GM12878 (cell line): ENCODE data around the gene CACYBP. TPM values are rescaled to one million over a fixed set of nuclear protein-coding genes. Genes with fewer than 3 reads are reported as not detected.

Source experiments
- ATAC-seq: fragments of 200-7000 bp; cut with Tn5 transposase; 3 replicates; pipeline ENCODE4 v1.9.1; 2020; ENCODE audit warnings: mild to moderate bottlenecking, moderate library complexity
- BruUV-seq: library from RNA; stranded (reverse); fragments of 400-500 nt; replicated peaks from 2 replicates; lab custom pipeline; 2021; lab: Mats Ljungman, UMichigan
- CTCF ChIA-PET: fragments of 300-600 bp; sonication (Branson Sonifier 250); formaldehyde crosslinking; extraction: SDS; loops from one replicate; lab custom pipeline; 2021; ENCODE audit warnings: inconsistent platforms; lab: Yijun Ruan, JAX
- POLR2A ChIA-PET: fragments of 350-600 bp; formaldehyde crosslinking; extraction: SDS; loops from one replicate; lab custom pipeline; 2021; ENCODE audit warnings: inconsistent platforms; lab: Charles Lee
- RAD21 ChIA-PET: fragments of 300-600 bp; sonication (Branson Sonifier 250); formaldehyde crosslinking; loops from one replicate; lab custom pipeline; 2023; ENCODE audit warnings: antibody characterized with exemption; ENCODE audit not compliant: unreplicated experiment; lab: Charles Lee
- SMC1A ChIA-PET: fragments of 300-600 bp; sonication (Branson Sonifier 250); formaldehyde crosslinking; loops from one replicate; lab custom pipeline; 2023; ENCODE audit not compliant: unreplicated experiment, uncharacterized antibody; lab: Charles Lee
- DNase-seq: peaks from one replicate; pipeline ENCODE4 v3.0.0-alpha.2; 2011; ENCODE audit warnings: low read depth, low spot score
- FAIRE-seq: peaks from 3 replicates; lab custom pipeline; 2011; peaks lifted over from hg19 to GRCh38; lab: Jason Lieb, UNC
- H2AFZ ChIP-seq: 2 replicates; pipeline ENCODE4 v1.6.0; 2011; ENCODE audit warnings: low read depth, low read length, control low read depth; ENCODE audit not compliant: control insufficient read depth
- H3K27ac ChIP-seq: 2 replicates; pipeline ENCODE4 v1.5.1; 2011; ENCODE audit warnings: control low read depth; ENCODE audit not compliant: control insufficient read depth, insufficient read depth
- H3K27me3 ChIP-seq, 2 experiments: replicated peaks in 1 of 2; 2 replicates each; pipeline versions ENCODE4 v1.6.0 to v1.6.1; 2011; ENCODE audit warnings: low read length in 1 of 2; ENCODE audit not compliant: control insufficient read depth in 2 of 2, insufficient read depth in 2 of 2
- H3K36me3 ChIP-seq, 2 experiments: 2 replicates each; pipeline ENCODE4 v1.5.1; 2011; ENCODE audit warnings: low read length in 1 of 2; ENCODE audit not compliant: control insufficient read depth in 2 of 2, insufficient read depth in 2 of 2
- H3K4me1 ChIP-seq: 2 replicates; pipeline ENCODE4 v1.6.1; 2011; ENCODE audit warnings: mild to moderate bottlenecking, low read length, moderate library complexity, mixed read lengths; ENCODE audit not compliant: control insufficient read depth, insufficient read depth
- H3K4me2 ChIP-seq: 2 replicates; pipeline ENCODE4 v1.6.0; 2011; ENCODE audit warnings: control low read depth; ENCODE audit not compliant: control insufficient read depth, insufficient read depth
- H3K4me3 ChIP-seq: fragments of 200-600 bp; sonication (generic); 2 replicates; pipeline ENCODE4 v1.5.1; 2016
- H3K79me2 ChIP-seq: 2 replicates; pipeline ENCODE4 v1.6.0; 2011; ENCODE audit warnings: low read length; ENCODE audit not compliant: control insufficient read depth, insufficient read depth
- H3K9ac ChIP-seq: 2 replicates; pipeline ENCODE4 v1.8.0; 2011; ENCODE audit warnings: low read length, control low read depth, mixed read lengths; ENCODE audit not compliant: control insufficient read depth, insufficient read depth
- H3K9me3 ChIP-seq: replicated peaks from 3 replicates; pipeline ENCODE4 v1.5.1; 2011; ENCODE audit warnings: mild to moderate bottlenecking, low read length; ENCODE audit not compliant: control insufficient read depth, insufficient read depth
- H4K20me1 ChIP-seq: 2 replicates; pipeline ENCODE4 v1.6.0; 2011; ENCODE audit not compliant: control insufficient read depth, insufficient read depth
- BMI1 ChIP-seq: fragments of 450-650 bp; IDR thresholded peaks from 2 replicates; pipeline ENCODE4 v1.6.1; 2016; ENCODE audit warnings: mild to moderate bottlenecking, moderate library complexity, borderline replicate concordance
- EP300 ChIP-seq, 2 experiments: fragments of 150-350 bp in 1 of 2; IDR thresholded peaks; 2 replicates each; pipeline ENCODE4 v1.6.1; 2011 to 2012; ENCODE audit warnings: low read depth in 2 of 2, low read length in 2 of 2, borderline replicate concordance in 1 of 2, improper control_type of control experiment in 1 of 2, inconsistent platforms in 1 of 2; ENCODE audit not compliant: control insufficient read depth in 1 of 2
- NFXL1 ChIP-seq: fragments of 450-650 bp; IDR thresholded peaks from 2 replicates; pipeline ENCODE4 v1.6.1; 2017; ENCODE audit warnings: antibody characterized with exemption, mild to moderate bottlenecking, borderline replicate concordance
- NR2C2 ChIP-seq: IDR thresholded peaks from 2 replicates; pipeline ENCODE4 v1.6.1; 2011; ENCODE audit warnings: borderline replicate concordance, low read depth; ENCODE audit not compliant: control insufficient read depth, insufficient read length
- POU2F2 ChIP-seq: IDR thresholded peaks from 3 replicates; pipeline ENCODE4 v1.6.1; 2011; ENCODE audit warnings: low read depth, mild to moderate bottlenecking, low read length, borderline replicate concordance
- RB1 ChIP-seq: fragments of 450-650 bp; formaldehyde crosslinking; IDR thresholded peaks from 2 replicates; pipeline ENCODE4 v1.6.1; 2017; ENCODE audit warnings: mild to moderate bottlenecking, borderline replicate concordance
- RBBP5 ChIP-seq: fragments of 200-600 bp; sonication (generic); conservative IDR thresholded peaks from 2 replicates; pipeline ENCODE4 v1.6.1; 2016
- RFX5 ChIP-seq: IDR thresholded peaks from 2 replicates; pipeline ENCODE4 v1.6.1; 2011; ENCODE audit warnings: low read depth, low read length, improper control_type of control experiment
- SMAD5 ChIP-seq: IDR thresholded peaks from 2 replicates; pipeline ENCODE4 v1.6.1; 2016; ENCODE audit warnings: antibody characterized with exemption, low read depth
- SP1 ChIP-seq: IDR thresholded peaks from one replicate; pipeline ENCODE4 v1.6.1; 2011; ENCODE audit warnings: low read depth, low read length
- SRF ChIP-seq, 2 experiments: IDR thresholded peaks; 2 replicates each; pipeline ENCODE4 v1.6.1; 2011; ENCODE audit warnings: low read depth in 2 of 2, low read length in 2 of 2, mild to moderate bottlenecking in 1 of 2, moderate library complexity in 1 of 2
- STAT3 ChIP-seq: IDR thresholded peaks from 2 replicates; pipeline ENCODE4 v1.6.1; 2011; ENCODE audit warnings: low read depth, low read length, improper control_type of control experiment
- TAF1 ChIP-seq: IDR thresholded peaks from 2 replicates; pipeline ENCODE4 v1.6.1; 2011; ENCODE audit warnings: mild to moderate bottlenecking, low read depth, low read length, borderline replicate concordance
- TCF3 ChIP-seq: IDR thresholded peaks from 2 replicates; pipeline ENCODE4 v1.6.1; 2012; ENCODE audit warnings: low read depth, mild to moderate bottlenecking, low read length, borderline replicate concordance; ENCODE audit not compliant: insufficient read depth
- ZNF622 ChIP-seq: fragments of 450-650 bp; IDR thresholded peaks from 2 replicates; pipeline ENCODE4 v1.6.1; 2017; ENCODE audit warnings: mild to moderate bottlenecking, inconsistent platforms
- WGBS: methylation state at CpG from one replicate; pipeline ENCODE4 v1.1.6; 2016; ENCODE audit warnings: low lambda C conversion rate; ENCODE audit not compliant: insufficient replicate concordance, insufficient coverage; ENCODE audit errors: missing lambda C conversion rate; 5-methylcytosine and 5-hydroxymethylcytosine counted together
- in situ Hi-C: fragments of 300-500 bp; cut with MboI; formaldehyde crosslinking; loops from 9 replicates; pipeline ENCODE4 v1.14.3; 2018; ENCODE audit warnings: mixed read lengths
- intact Hi-C: fragments of 100-400 bp; cut with micrococcal nuclease; formaldehyde crosslinking; loops from one replicate; pipeline ENCODE4 v1.14.2; 2022; ENCODE audit not compliant: unreplicated experiment
- polyA plus RNA-seq, 11 experiments: library from polyadenylated mRNA; depleted of rRNA in 4 of 11; unstranded in 6 of 11; stranded (reverse) in 5 of 11; fragments of >200 nt; fragmentation: Nextera tagmentation in 4 of 11; fragmentation: Illumina TruSeq in 1 of 11; extraction: Ambion mirVana in 4 of 11; extraction: Trizol in 1 of 11; gene quantifications; 1 replicate in 1 of 11; 2 replicates in 10 of 11; pipeline versions ENCODE4 v1.2.1 to v1.2.3, GENCODE V29; 2011 to 2016; ENCODE audit warnings: inconsistent platforms in 2 of 11, missing spikeins in 2 of 11, low read depth in 1 of 11
- total RNA-seq, 4 experiments: library from RNA; depleted of rRNA in 3 of 4; stranded (reverse); fragments of >200 nt in 3 of 4; fragmentation: Illumina TruSeq in 1 of 4; extraction: Trizol in 1 of 4; gene quantifications; 2 replicates each; pipeline versions ENCODE4 v1.2.1 to v1.2.3, GENCODE V29; 2013 to 2021
- TF ChIP-seq, protein P1 (sequence below): fragments of 450-650 bp; IDR thresholded peaks from 2 replicates; pipeline ENCODE4 v1.6.1; 2018; ENCODE audit warnings: borderline replicate concordance, mild to moderate bottlenecking; ENCODE audit not compliant: partially characterized antibody
- TF ChIP-seq, protein P2 (sequence below): fragments of 150-350 bp; IDR thresholded peaks from 2 replicates; pipeline ENCODE4 v1.6.1; 2014; ENCODE audit warnings: mild to moderate bottlenecking, low read depth, low read length
- TF ChIP-seq, protein P3 (sequence below): IDR thresholded peaks from 2 replicates; pipeline ENCODE4 v1.6.1; 2012; ENCODE audit warnings: mild to moderate bottlenecking, low read depth, low read length

CACYBP gene
- total and polyA plus RNA-seq, 10 of the 15 experiments (the other 5 are each of a cell fraction or from before 2014, with no cell fraction given) = 77.7 to 488 (median 218) TPM

DNA sequence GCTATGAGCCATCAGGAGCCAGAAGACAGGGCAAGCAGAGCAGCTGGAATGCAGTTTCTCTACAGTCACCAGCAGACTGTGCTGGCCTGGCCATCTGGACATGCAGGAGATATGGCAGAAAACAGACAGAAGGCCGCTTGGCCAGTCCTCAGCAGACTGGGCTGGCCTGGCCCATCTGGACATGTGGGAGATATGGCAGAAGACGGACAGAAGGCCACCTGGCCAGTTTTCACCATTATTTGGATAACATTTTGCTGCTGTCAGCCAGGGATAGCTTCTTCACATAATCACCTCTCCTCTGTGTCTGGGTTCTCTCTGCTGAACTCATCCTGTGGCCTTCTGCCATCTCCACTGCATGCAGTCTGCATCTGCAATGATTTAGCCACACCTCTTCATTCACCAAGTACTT lies 25.0 kb upstream of the CACYBP start:
- in situ Hi-C loops = no loop called here
- FAIRE-seq = no peak
- WGBS = 100% methylated on average over 2 of the region's 2 CpGs

More for the DNA sequence above, 25.0 kb upstream of the CACYBP start:
- H2AFZ ChIP-seq = no peak overlapping the region
- H3K36me3 ChIP-seq = peaks cover 1 to 26% of the 10 kb centered on the region in 2 experiments
- no peak for TF ChIP-seq SRF (IDR thresholded peaks at IDR 0.05; ENCODE audit: low read depth in 2 of 2, low read length in 2 of 2)
- TF ChIP-seq, protein P1, sequence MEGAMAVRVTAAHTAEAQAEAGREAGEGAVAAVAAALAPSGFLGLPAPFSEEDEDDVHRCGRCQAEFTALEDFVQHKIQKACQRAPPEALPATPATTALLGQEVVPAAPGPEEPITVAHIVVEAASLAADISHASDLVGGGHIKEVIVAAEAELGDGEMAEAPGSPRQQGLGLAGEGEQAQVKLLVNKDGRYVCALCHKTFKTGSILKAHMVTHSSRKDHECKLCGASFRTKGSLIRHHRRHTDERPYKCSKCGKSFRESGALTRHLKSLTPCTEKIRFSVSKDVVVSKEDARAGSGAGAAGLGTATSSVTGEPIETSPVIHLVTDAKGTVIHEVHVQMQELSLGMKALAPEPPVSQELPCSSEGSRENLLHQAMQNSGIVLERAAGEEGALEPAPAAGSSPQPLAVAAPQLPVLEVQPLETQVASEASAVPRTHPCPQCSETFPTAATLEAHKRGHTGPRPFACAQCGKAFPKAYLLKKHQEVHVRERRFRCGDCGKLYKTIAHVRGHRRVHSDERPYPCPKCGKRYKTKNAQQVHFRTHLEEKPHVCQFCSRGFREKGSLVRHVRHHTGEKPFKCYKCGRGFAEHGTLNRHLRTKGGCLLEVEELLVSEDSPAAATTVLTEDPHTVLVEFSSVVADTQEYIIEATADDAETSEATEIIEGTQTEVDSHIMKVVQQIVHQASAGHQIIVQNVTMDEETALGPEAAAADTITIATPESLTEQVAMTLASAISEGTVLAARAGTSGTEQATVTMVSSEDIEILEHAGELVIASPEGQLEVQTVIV = no peak
- TF ChIP-seq STAT3 = no peak
- TF ChIP-seq, protein P2, sequence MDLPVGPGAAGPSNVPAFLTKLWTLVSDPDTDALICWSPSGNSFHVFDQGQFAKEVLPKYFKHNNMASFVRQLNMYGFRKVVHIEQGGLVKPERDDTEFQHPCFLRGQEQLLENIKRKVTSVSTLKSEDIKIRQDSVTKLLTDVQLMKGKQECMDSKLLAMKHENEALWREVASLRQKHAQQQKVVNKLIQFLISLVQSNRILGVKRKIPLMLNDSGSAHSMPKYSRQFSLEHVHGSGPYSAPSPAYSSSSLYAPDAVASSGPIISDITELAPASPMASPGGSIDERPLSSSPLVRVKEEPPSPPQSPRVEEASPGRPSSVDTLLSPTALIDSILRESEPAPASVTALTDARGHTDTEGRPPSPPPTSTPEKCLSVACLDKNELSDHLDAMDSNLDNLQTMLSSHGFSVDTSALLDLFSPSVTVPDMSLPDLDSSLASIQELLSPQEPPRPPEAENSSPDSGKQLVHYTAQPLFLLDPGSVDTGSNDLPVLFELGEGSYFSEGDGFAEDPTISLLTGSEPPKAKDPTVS = no peak
- TF ChIP-seq TAF1 = no peak
- no peak for TF ChIP-seq RBBP5
- TF ChIP-seq RB1 = no peak
- TF ChIP-seq NR2C2 = no peak
- no peak for TF ChIP-seq TCF3
- no peak for TF ChIP-seq ZNF622
- TF ChIP-seq, protein P3, sequence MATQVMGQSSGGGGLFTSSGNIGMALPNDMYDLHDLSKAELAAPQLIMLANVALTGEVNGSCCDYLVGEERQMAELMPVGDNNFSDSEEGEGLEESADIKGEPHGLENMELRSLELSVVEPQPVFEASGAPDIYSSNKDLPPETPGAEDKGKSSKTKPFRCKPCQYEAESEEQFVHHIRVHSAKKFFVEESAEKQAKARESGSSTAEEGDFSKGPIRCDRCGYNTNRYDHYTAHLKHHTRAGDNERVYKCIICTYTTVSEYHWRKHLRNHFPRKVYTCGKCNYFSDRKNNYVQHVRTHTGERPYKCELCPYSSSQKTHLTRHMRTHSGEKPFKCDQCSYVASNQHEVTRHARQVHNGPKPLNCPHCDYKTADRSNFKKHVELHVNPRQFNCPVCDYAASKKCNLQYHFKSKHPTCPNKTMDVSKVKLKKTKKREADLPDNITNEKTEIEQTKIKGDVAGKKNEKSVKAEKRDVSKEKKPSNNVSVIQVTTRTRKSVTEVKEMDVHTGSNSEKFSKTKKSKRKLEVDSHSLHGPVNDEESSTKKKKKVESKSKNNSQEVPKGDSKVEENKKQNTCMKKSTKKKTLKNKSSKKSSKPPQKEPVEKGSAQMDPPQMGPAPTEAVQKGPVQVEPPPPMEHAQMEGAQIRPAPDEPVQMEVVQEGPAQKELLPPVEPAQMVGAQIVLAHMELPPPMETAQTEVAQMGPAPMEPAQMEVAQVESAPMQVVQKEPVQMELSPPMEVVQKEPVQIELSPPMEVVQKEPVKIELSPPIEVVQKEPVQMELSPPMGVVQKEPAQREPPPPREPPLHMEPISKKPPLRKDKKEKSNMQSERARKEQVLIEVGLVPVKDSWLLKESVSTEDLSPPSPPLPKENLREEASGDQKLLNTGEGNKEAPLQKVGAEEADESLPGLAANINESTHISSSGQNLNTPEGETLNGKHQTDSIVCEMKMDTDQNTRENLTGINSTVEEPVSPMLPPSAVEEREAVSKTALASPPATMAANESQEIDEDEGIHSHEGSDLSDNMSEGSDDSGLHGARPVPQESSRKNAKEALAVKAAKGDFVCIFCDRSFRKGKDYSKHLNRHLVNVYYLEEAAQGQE = no peak
- no peak for TF ChIP-seq POU2F2
- no peak for TF ChIP-seq EP300 (IDR thresholded peaks at IDR 0.05; ENCODE audit: borderline replicate concordance in 1 of 2, control insufficient read depth in 1 of 2, low read depth in 2 of 2, low read length in 2 of 2)
- TF ChIP-seq NFXL1 = no peak
- TF ChIP-seq SMAD5 = no peak
- TF ChIP-seq SP1 = no peak
- TF ChIP-seq BMI1 = no peak
- no peak for TF ChIP-seq RFX5
- H3K4me1 ChIP-seq = peaks cover 16% of the 10 kb centered on the region
- H3K9me3 ChIP-seq = no peaks in the 10 kb centered on the region
- no peak overlapping the region for H3K4me3 ChIP-seq
- no peak overlapping the region for H3K4me2 ChIP-seq
- intact Hi-C loops = no loop called here
- ChIA-PET POLR2A (interaction anchor here (2.1 kb wide), 1 partner anchor 26 kb away, joined by 5 read pairs; the partner anchor contains the start of gene CACYBP), CTCF (interaction anchor here (0.8 to 1.8 kb wide), 4 partner anchors 9 to 204 kb away, joined by 3 to 4 read pairs (median 3); no protein-coding TSS in a partner anchor), SMC1A (interaction anchor here (0.6 to 2.3 kb wide), 4 partner anchors 11 to 158 kb away, joined by 3 to 13 read pairs (median 4); no protein-coding TSS in a partner anchor), RAD21 (interaction anchor here (0.7 to 2.6 kb wide), 3 partner anchors 10 to 204 kb away, joined by 3 to 9 read pairs (median 3); no protein-coding TSS in a partner anchor)
- H3K79me2 ChIP-seq = no peaks in the 10 kb centered on the region
- no TSS peak for BruUV-seq
- H3K9ac ChIP-seq = no peak overlapping the region
- ATAC-seq (no peak), DNase-seq (no peak)
- no peak overlapping the region for H3K27ac ChIP-seq
- H3K27me3 ChIP-seq = no peaks in the 10 kb centered on the region
- H4K20me1 ChIP-seq = no peaks in the 10 kb centered on the region
